Natural killer cell (primary cell): ENCODE data around the gene TLR10. TPM values are rescaled to one million over a fixed set of nuclear protein-coding genes. Genes with fewer than 3 reads are reported as not detected.
A peak's percentile ranks its signal among the peaks of the same experiment; 100 is the strongest.

Experiments used
- ATAC-seq, 3 donors: fragments of 150-1000 bp in 2 of 3; fragments of 200-7000 bp in 1 of 3; cut with Tn5 transposase; 1 replicate in 1 of 3; 2 replicates in 2 of 3; pipeline ENCODE4 v1.10.0; 2021; ENCODE audit warnings: mild to moderate bottlenecking in 2 of 3, moderate library complexity in 2 of 3
- DNase-seq, 2 donors: peaks; one replicate each; pipeline versions ENCODE4 v3.0.0 to v3.0.0-alpha.2; 2013 to 2021; ENCODE audit warnings: mixed read lengths in 1 of 2
- H3K27ac ChIP-seq: one replicate; pipeline ENCODE4 v1.5.1; 2013; ENCODE audit warnings: mild to moderate bottlenecking, low read length
- H3K27me3 ChIP-seq: one replicate; pipeline ENCODE4 v1.6.1; 2013; ENCODE audit warnings: low read length; ENCODE audit not compliant: control insufficient read depth, insufficient read depth
- H3K36me3 ChIP-seq: one replicate; pipeline ENCODE4 v1.6.1; 2013; ENCODE audit warnings: low read length; ENCODE audit not compliant: control insufficient read depth, insufficient read depth
- H3K4me1 ChIP-seq: one replicate; pipeline ENCODE4 v1.6.1; 2013; ENCODE audit warnings: low read length; ENCODE audit not compliant: control insufficient read depth, insufficient read depth
- H3K4me3 ChIP-seq: one replicate; pipeline ENCODE4 v1.5.1; 2013; ENCODE audit warnings: low read length
- H3K9me3 ChIP-seq: one replicate; pipeline ENCODE4 v1.6.1; 2013; ENCODE audit warnings: low read length; ENCODE audit not compliant: control insufficient read depth, insufficient read depth
- H3K27ac Mint-ChIP-seq, 2 donors: one replicate each; pipeline ENCODE4 v1.8.0; 2022; ENCODE audit warnings: mild to moderate bottlenecking in 2 of 2, mixed read lengths in 2 of 2, moderate library complexity in 1 of 2
- H3K27me3 Mint-ChIP-seq, 2 donors: one replicate each; pipeline ENCODE4 v1.8.0; 2022; ENCODE audit warnings: low read depth in 2 of 2, mixed read lengths in 2 of 2
- H3K36me3 Mint-ChIP-seq: one replicate; pipeline ENCODE4 v1.8.0; 2022; ENCODE audit warnings: mixed read lengths
- H3K4me1 Mint-ChIP-seq, 2 donors: one replicate each; pipeline ENCODE4 v1.8.0; 2022; ENCODE audit warnings: mixed read lengths in 2 of 2
- H3K4me3 Mint-ChIP-seq: one replicate; pipeline ENCODE4 v1.8.0; 2022; ENCODE audit warnings: mild to moderate bottlenecking, moderate library complexity, mixed read lengths
- H3K9me3 Mint-ChIP-seq, 2 donors: one replicate each; pipeline ENCODE4 v1.8.0; 2022; ENCODE audit warnings: mixed read lengths in 2 of 2
- CTCF ChIP-seq: fragments of 200-600 bp; IDR thresholded peaks from one replicate; pipeline ENCODE4 v1.8.0; 2022; ENCODE audit warnings: antibody characterized with exemption
- WGBS: methylation state at CpG from one replicate; pipeline ENCODE4 v1.1.7; 2013; ENCODE audit warnings: missing lambda C conversion rate; ENCODE audit not compliant: insufficient coverage; 5-methylcytosine and 5-hydroxymethylcytosine counted together
- intact Hi-C: fragments of 100-400 bp; cut with micrococcal nuclease; formaldehyde crosslinking; loops from one replicate; pipeline ENCODE4 v1.14.2; 2022
- total RNA-seq, 4 donors: library from RNA; stranded (reverse); fragments of 120-200 nt in 1 of 4; gene quantifications; one replicate each; pipeline versions ENCODE4 v1.2.3 to v1.2.4, GENCODE V29; 2013 to 2022

The TLR10 gene
- total RNA-seq, 3 donors from 2014 or later (not counting 1 experiment from before 2014, with no cell fraction given), result 0.31 to 0.63 (median 0.59) TPM

- Mint-ChIP-seq H3K4me3 (no peak overlapping the region), H3K27me3 (no peaks in the 10 kb centered on the region)
Observed at GRCh38 chr4:38795087-38795486, 12.3 kb upstream of the TLR10 start.

DNA sequence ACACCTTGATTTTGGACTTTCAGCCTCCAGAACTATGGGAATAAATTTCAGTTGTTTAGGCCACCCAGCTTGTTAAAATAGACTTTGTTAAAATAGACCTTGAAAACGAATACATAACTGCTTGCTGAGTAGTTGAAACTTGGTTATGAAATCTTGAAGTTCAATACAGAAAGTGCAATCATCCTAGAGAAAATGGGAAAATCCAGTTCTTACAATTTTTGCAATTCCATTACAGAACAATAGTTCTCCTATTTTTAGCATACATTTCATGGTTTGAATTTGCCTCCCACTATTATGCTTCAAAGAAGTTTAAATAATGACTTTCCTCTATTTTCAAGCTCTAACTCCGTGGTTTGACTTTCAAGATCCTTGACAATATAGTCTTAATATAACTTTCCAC is 11.3 kb upstream of the TLR10 start:
- DNase-seq, result no peak
- H3K4me1 Mint-ChIP-seq, result no peaks in the 10 kb centered on the region
- no peaks in the 10 kb centered on the region for H3K27me3 Mint-ChIP-seq
- Histone ChIP-seq H3K4me3 (no peak overlapping the region), H3K36me3 (peaks cover 18% of the 10 kb centered on the region), H3K4me1 (no peaks in the 10 kb centered on the region), H3K27me3 (no peaks in the 10 kb centered on the region), H3K9me3 (peaks cover 29% of the 10 kb centered on the region), H3K27ac (no peak overlapping the region)
- H3K36me3 Mint-ChIP-seq, result peaks cover 66% of the 10 kb centered on the region
- TF ChIP-seq CTCF, result no peak
- no peak for ATAC-seq
- H3K9me3 Mint-ChIP-seq, result peaks cover 12 to 17% of the 10 kb centered on the region in 2 donors
- 96% methylated on average over 2 of the region's 2 CpGs for WGBS
- peak overlapping the region in 1 of 2 donors; percentile 19 for H3K27ac Mint-ChIP-seq
- intact Hi-C loops, result no loop called here
- H3K4me3 Mint-ChIP-seq, result no peak overlapping the region

More at GRCh38 chr4:38795087-38795486, 12.3 kb upstream of the TLR10 start:
- no peaks in the 10 kb centered on the region for H3K4me1 ChIP-seq
- H3K27ac ChIP-seq, result no peak overlapping the region
- no peaks in the 10 kb centered on the region for H3K27me3 ChIP-seq
- ATAC-seq (no peak), DNase-seq (no peak)
- H3K4me1 Mint-ChIP-seq, result peaks cover 0 to 4% of the 10 kb centered on the region in 2 donors
- H3K36me3 Mint-ChIP-seq, result peaks cover 72% of the 10 kb centered on the region
- peaks cover 15 to 21% of the 10 kb centered on the region in 2 donors for H3K9me3 Mint-ChIP-seq
- H3K4me3 ChIP-seq, result no peak overlapping the region
- intact Hi-C loops, result no loop called here
- no peak for TF ChIP-seq CTCF
- H3K9me3 ChIP-seq, result peaks cover 33% of the 10 kb centered on the region
- no peak overlapping the region for H3K27ac Mint-ChIP-seq
- peaks cover 28% of the 10 kb centered on the region for H3K36me3 ChIP-seq
- WGBS, result 89% methylated on average over 3 of the region's 3 CpGs

DNA sequence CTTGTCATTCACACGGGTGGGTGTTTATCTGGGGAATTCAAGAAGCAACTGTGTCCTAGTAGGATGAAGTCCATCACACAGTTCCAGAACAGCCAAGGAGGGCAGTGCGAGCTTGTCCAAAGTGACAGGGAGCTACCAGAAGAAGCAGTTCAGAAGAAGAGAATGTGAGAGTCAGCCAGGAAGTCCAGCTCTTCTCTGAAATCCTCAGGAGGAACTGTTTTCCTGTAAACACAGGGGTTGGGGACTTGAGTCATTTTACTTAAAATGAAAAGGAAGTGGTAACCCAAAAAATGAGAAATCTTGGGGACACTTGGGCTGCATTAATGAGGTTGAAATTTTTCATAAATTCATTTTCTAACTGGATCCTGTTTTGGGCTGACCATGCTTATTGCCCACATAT is 8.2 kb upstream of the TLR10 start:
- Mint-ChIP-seq H3K27ac (no peak overlapping the region), H3K9me3 (peaks cover 9 to 16% of the 10 kb centered on the region in 2 donors), H3K4me3 (no peak overlapping the region), H3K4me1 (no peaks in the 10 kb centered on the region), H3K27me3 (no peaks in the 10 kb centered on the region), H3K36me3 (peaks cover 38% of the 10 kb centered on the region)
- H3K9me3 ChIP-seq, result peaks cover 15% of the 10 kb centered on the region
- no peaks in the 10 kb centered on the region for H3K36me3 ChIP-seq
- 68% methylated on average over 2 of the region's 2 CpGs for WGBS
- no peak overlapping the region for H3K27ac ChIP-seq
- no peak for DNase-seq
- intact Hi-C loops, result no loop called here
- TF ChIP-seq CTCF, result no peak
- no peak overlapping the region for H3K4me3 ChIP-seq
- H3K27me3 ChIP-seq, result no peaks in the 10 kb centered on the region
- ATAC-seq, result no peak
- H3K4me1 ChIP-seq, result no peaks in the 10 kb centered on the region

DNA sequence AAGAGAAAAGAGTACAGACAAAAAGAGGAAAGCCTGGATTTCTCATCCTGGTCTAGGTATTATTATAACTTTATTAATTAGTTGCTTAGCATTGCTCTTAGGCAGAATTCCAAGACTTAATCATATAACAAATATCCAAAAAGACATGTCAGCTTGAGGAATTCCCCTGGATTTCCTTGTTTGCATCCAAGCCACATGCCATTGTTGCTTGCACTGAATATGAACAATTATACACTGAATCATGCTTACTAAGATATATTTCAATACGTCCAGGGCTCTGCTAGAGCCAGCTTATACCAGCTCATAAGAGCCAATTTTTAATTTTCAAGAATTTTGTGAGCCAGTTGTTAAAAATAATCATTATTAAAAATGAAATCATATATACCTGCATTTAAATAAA is 5.5 kb upstream of the TLR10 start:
- Histone ChIP-seq H3K27me3 (no peaks in the 10 kb centered on the region), H3K9me3 (peaks cover 3% of the 10 kb centered on the region), H3K36me3 (no peaks in the 10 kb centered on the region), H3K4me3 (no peak overlapping the region), H3K4me1 (no peaks in the 10 kb centered on the region), H3K27ac (no peak overlapping the region)
- no peaks in the 10 kb centered on the region for H3K4me1 Mint-ChIP-seq
- H3K4me3 Mint-ChIP-seq, result no peak overlapping the region
- H3K36me3 Mint-ChIP-seq, result peaks cover 21% of the 10 kb centered on the region
- TF ChIP-seq CTCF, result no peak
- intact Hi-C loops, result no loop called here
- WGBS, result 100% methylated on average over 1 of the region's 1 CpG
- ATAC-seq (no peak), DNase-seq (no peak)
- H3K27ac Mint-ChIP-seq, result no peak overlapping the region
- peaks cover 3 to 4% of the 10 kb centered on the region in 2 donors for H3K9me3 Mint-ChIP-seq
- no peaks in the 10 kb centered on the region for H3K27me3 Mint-ChIP-seq
